GM13976 (cell line): Measurements from ENCODE around the gene MVB12A.
A peak's percentile ranks its signal among the peaks of the same experiment; 100 is the strongest.

Source experiments
- DNase-seq: peaks from one replicate; pipeline ENCODE4 v3.0.0; 2012; ENCODE audit warnings: low spot score
- in situ Hi-C: fragments of 300-500 bp; cut with MboI; formaldehyde crosslinking; loops from one replicate; pipeline ENCODE4 v1.12.0; 2022; ENCODE audit warnings: low sequenced_read_pairs, mixed read lengths, inconsistent platforms; ENCODE audit not compliant: unreplicated experiment
- TF ChIP-seq, protein P1 (sequence below): IDR thresholded peaks from 2 replicates; pipeline ENCODE4 v1.5.1; 2012; ENCODE audit warnings: borderline replicate concordance, mild to moderate bottlenecking; ENCODE audit not compliant: insufficient read depth; ENCODE audit errors: extremely low read depth, missing control alignments, control extremely low read depth

MVB12A gene

DNA sequence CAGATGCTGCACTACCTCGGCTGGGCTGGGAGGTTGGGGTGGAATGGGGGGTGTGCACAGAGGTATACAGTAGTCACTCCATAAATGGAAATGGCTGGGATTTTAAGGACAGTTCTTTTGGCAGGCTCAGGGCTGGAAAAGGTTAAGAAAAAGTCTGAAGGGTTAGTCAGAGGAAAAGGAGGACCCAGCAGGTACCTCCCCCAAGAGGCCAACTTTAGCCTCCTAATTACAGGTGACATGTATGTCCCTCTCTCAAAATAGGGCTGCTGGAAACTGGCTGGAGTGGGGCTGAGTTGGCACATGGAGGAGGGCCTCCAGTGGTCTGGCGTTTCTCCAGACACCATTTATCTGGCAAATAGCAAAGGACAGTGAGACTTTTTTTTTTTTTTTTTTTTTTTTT lies 26.8 kb upstream of the MVB12A start:
- no peak for DNase-seq
- in situ Hi-C loops = no loop called here
- TF ChIP-seq, protein P1, sequence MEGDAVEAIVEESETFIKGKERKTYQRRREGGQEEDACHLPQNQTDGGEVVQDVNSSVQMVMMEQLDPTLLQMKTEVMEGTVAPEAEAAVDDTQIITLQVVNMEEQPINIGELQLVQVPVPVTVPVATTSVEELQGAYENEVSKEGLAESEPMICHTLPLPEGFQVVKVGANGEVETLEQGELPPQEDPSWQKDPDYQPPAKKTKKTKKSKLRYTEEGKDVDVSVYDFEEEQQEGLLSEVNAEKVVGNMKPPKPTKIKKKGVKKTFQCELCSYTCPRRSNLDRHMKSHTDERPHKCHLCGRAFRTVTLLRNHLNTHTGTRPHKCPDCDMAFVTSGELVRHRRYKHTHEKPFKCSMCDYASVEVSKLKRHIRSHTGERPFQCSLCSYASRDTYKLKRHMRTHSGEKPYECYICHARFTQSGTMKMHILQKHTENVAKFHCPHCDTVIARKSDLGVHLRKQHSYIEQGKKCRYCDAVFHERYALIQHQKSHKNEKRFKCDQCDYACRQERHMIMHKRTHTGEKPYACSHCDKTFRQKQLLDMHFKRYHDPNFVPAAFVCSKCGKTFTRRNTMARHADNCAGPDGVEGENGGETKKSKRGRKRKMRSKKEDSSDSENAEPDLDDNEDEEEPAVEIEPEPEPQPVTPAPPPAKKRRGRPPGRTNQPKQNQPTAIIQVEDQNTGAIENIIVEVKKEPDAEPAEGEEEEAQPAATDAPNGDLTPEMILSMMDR = no peak

DNA sequence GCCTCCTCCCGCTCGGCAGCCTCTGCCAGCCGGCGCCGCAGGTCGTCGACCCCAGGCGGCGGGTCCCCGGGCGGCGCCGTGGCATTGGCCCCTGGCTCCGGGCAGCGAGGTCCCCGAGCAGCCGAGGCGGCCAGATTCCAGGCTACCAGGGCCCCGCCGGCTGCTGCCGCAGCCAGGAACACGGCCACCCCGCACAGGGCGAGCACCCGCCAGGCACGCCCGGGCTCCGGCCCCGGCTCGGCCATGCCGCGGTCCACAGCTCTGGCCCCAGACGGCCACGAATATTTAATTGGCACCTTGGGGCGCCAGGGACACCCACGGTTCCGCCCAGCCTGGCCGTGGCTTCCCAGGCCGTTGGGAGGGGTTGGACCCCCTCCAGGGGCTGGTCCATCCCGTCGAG lies 25.9 kb upstream of the MVB12A start, which contains the start of gene CCDC194:
Gene CCDC194 (minus strand): TSS at position 283 of the 400 bp plus-strand sequence. CDS start 38 bp downstream, at position 245.
- in situ Hi-C loops = no loop called here
- TF ChIP-seq, protein P1 = no peak
- no peak for DNase-seq

DNA sequence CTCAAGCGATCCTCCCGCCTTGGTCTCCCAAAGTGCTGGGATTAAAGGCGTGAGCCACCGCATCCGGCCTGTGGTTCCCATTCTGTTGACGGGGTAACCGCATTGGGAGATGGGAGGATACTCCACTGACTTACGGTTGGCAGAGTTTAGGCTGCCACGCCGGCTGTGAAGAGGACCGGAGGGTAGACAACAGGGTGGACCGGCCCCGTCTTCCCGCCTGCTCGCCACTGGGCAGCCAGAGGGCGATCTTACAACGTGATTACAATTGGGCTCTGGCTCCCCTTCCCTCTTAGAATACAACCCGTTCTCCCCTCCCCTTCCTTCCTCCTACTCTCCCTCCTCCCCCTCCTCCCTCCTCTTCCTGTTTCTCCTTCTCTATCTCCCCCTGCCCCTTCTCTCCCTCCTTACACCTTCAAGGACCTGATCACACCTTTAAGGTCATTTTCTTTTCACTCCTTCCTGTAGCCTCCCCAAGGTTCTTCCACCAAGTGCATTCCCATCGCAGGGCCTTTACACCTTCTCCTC lies 24.9 kb upstream of the MVB12A start:
- TF ChIP-seq, protein P1 = peak; percentile 72
- peak; percentile 83 for DNase-seq
- in situ Hi-C loops = no loop called here

DNA sequence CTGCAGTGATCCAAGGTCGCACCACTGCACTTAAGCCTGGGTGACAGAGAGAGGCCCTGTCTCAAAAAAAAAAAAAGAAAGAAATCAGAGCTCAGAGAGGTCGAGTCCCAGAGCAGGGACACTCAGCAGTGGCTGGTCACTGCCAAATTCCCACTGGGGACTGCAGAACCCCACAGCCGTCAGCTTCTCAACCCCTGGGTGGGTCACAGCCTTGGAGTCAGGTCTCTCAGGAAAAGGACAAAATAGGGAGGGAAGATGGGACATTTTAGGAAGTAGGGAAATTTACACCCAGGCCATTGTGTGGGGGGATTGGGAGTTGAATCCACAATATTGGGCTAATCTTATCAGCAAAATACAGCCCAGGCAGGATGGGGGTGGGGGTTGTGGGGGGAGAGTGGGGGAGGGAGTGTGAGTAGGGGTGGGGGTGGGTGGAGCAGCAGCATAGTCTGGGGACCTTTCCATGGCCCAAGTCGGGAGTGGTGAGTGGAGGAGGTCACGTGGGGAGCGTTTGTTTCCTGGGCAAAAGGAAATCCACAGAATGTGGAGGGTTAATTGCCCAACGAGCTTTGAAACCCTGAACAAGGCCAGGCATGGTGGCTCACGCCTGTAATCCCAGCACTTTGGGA lies 20.8 kb upstream of the MVB12A start:
- DNase-seq = no peak
- in situ Hi-C loops = no loop called here
- TF ChIP-seq, protein P1 = no peak

DNA sequence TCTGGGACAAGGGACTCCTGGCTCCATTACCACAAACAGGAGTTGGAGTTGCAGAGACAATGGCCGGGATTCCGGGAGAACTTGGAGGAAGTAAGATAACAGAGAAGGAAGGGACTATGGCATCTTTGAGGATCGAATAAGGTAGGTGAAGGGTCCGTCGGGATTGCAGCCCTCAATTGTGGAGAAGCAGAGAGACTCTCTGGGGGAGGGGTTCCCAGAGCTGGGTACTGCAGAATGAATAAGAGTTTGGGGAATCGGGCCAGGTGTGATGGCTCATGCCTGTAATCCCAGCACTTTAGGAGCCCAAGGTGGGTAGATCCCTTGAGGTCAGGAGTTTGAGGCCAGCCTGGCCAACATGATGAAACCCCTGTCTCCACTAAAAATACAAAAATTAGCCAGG lies 18.2 kb upstream of the MVB12A start:
- DNase-seq = no peak
- TF ChIP-seq, protein P1 = no peak
- in situ Hi-C loops = no loop called here

DNA sequence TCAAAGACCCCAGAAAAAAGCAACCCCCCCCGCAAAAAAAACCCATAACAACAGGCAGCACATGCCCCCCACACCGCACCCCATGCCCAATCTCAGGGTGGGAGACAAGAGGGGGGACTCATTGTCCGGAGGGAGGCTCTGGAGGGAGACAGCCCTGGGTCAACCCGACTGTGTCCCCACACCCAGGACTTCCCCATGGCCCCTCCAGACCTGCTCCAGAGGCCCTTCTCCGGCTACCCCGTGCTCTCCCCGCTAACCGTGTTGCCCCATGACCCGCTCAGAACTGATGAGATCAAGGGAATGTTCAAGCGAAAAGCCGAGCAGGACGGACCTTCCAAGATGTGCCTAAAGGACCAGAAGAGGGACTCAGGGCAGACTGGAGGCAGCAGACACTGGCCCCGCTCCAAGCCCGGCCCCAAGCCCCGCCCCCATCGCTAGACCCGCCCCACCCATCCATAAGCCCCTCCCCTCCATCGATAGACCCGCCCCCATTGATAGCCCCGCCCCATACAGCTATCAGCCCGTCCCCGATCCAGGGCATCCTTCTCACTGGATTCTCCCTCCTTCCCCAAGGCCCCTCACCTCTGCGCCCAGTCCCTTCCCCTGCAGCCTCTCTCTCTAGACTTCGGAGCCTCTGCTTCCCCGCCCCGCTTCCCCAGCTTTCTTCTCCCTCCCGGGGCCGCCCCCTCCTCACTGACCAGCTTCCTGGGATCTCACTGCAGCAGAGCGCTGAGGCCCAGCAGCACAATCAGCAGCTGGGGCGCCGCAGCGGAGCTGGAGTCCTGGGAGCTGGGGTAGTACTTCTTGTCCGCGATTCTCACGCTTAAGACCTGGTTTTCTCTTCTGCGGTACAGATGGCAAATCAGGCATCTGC lies 16.6 kb upstream of the MVB12A start:
- peak; percentile 89 for DNase-seq
- in situ Hi-C loops = no loop called here
- TF ChIP-seq, protein P1 = no peak
